ENCODE measurements around the gene LAD1. TPM values are rescaled to one million over a fixed set of nuclear protein-coding genes. Genes with fewer than 3 reads are reported as not detected.

Gene LAD1
- total and polyA plus RNA-seq, 2 donors (not counting 1 experiment from before 2014, with no cell fraction given): not detected

DNA sequence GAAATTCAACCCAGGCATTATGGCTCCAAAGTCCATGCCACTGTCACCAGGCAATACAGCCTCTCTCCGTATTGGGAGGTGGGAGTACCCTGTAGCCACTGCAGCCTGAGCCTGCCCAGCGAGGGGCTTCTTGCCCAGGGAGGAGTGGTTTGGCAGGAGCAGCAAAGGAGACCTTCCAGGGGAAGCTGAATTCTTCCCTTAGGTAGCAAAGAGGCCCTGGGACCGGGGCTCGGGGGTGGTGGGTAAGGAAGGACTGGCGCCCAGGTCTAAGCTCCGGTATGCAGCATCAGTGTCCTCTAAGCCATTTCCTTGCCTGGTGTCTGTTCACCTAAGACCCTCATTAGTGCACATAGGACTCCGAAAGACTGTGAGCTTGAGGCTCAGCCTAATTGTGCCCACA, 38.6 kb downstream of the LAD1 start:
- TF ChIP-seq EZH2 (IDR thresholded peaks at IDR 0.05; ENCODE audit: low read length, missing control alignments): no peak
- TF ChIP-seq CTCF (conservative IDR thresholded peaks at IDR 0.05 in 1 of 2, IDR thresholded peaks at IDR 0.05 in 1 of 2; ENCODE audit: low read depth in 1 of 2, low read length in 2 of 2): no peak

DNA sequence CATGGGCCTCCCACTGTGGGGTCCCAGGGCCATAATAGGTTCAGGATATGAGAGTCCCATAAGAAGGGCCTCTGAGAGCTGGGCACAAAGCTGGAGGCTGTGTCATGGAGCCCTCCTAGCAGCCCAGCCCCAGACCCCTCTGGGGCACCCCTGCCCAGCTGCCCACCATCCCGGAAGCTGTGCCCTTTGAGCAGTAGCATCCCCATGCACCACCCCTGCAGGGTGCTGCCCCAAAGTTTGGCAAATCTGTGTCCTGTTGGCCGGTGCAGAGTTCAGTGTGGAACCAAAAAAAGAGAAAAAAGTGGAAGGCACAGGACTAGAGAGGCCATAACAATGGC, 39.3 kb downstream of the LAD1 start:
- H3K79me2 ChIP-seq (ENCODE audit: control insufficient read depth, insufficient read depth, low read length): no peaks in the 10 kb centered on the region
- no peak for TF ChIP-seq EZH2 (IDR thresholded peaks at IDR 0.05; ENCODE audit: low read length, missing control alignments)
- TF ChIP-seq CTCF (conservative IDR thresholded peaks at IDR 0.05 in 1 of 2, IDR thresholded peaks at IDR 0.05 in 1 of 2; ENCODE audit: low read depth in 1 of 2, low read length in 2 of 2): no peak
- no peaks in the 10 kb centered on the region for H3K4me1 ChIP-seq (ENCODE audit: control insufficient read depth, extremely low read depth, insufficient read depth, low read length)
- H2AFZ ChIP-seq (ENCODE audit: low read length): no peak overlapping the region
- no peak overlapping the region for H3K27ac ChIP-seq (ENCODE audit: insufficient read depth, low read length)
- H3K9ac ChIP-seq (ENCODE audit: insufficient read depth, low read length): no peak overlapping the region
- H3K9me3 ChIP-seq (ENCODE audit: control insufficient read depth, insufficient read depth, low read depth, low read length): no peaks in the 10 kb centered on the region
- no peaks in the 10 kb centered on the region for H3K36me3 ChIP-seq (ENCODE audit: control insufficient read depth, insufficient read depth, low read length)
- H4K20me1 ChIP-seq (ENCODE audit: control insufficient read depth, extremely low read depth, insufficient read depth, low read length): no peaks in the 10 kb centered on the region
- peaks cover 15% of the 10 kb centered on the region for H3K27me3 ChIP-seq (ENCODE audit: control insufficient read depth, insufficient read depth, low read length)
- DNase-seq (ENCODE audit: low read depth in 2 of 2): no peak
- no peak overlapping the region for H3K4me3 ChIP-seq (replicated peaks in 1 of 4; ENCODE audit: control extremely low read depth in 1 of 4, insufficient read depth in 1 of 4, low read depth in 3 of 4, low read length in 4 of 4)
- H3K4me2 ChIP-seq (ENCODE audit: extremely low read depth, insufficient read depth, low read length): no peak overlapping the region

More for the DNA sequence above, 38.6 kb downstream of the LAD1 start:
- Histone ChIP-seq H3K27me3 (ENCODE audit: control insufficient read depth, insufficient read depth, low read length) (peaks cover 15% of the 10 kb centered on the region), H3K9me3 (ENCODE audit: control insufficient read depth, insufficient read depth, low read depth, low read length) (no peaks in the 10 kb centered on the region), H3K4me1 (ENCODE audit: control insufficient read depth, extremely low read depth, insufficient read depth, low read length) (no peaks in the 10 kb centered on the region), H3K9ac (ENCODE audit: insufficient read depth, low read length) (no peak overlapping the region), H4K20me1 (ENCODE audit: control insufficient read depth, extremely low read depth, insufficient read depth, low read length) (no peaks in the 10 kb centered on the region), H3K4me2 (ENCODE audit: extremely low read depth, insufficient read depth, low read length) (no peak overlapping the region), H3K4me3 (replicated peaks in 1 of 4; ENCODE audit: control extremely low read depth in 1 of 4, insufficient read depth in 1 of 4, low read depth in 3 of 4, low read length in 4 of 4) (no peak overlapping the region), H2AFZ (ENCODE audit: low read length) (no peak overlapping the region), H3K79me2 (ENCODE audit: control insufficient read depth, insufficient read depth, low read length) (no peaks in the 10 kb centered on the region), H3K36me3 (ENCODE audit: control insufficient read depth, insufficient read depth, low read length) (no peaks in the 10 kb centered on the region), H3K27ac (ENCODE audit: insufficient read depth, low read length) (no peak overlapping the region)
- no peak for DNase-seq (ENCODE audit: low read depth in 2 of 2)

- Histone ChIP-seq H3K27me3 (ENCODE audit: control insufficient read depth, insufficient read depth, low read length) (peaks cover 18% of the 10 kb centered on the region), H3K79me2 (ENCODE audit: control insufficient read depth, insufficient read depth, low read length) (no peaks in the 10 kb centered on the region), H3K9ac (ENCODE audit: insufficient read depth, low read length) (no peak overlapping the region), H3K4me3 (replicated peaks in 1 of 4; ENCODE audit: control extremely low read depth in 1 of 4, insufficient read depth in 1 of 4, low read depth in 3 of 4, low read length in 4 of 4) (no peak overlapping the region), H3K36me3 (ENCODE audit: control insufficient read depth, insufficient read depth, low read length) (no peaks in the 10 kb centered on the region), H2AFZ (ENCODE audit: low read length) (no peak overlapping the region), H3K4me1 (ENCODE audit: control insufficient read depth, extremely low read depth, insufficient read depth, low read length) (no peaks in the 10 kb centered on the region), H3K9me3 (ENCODE audit: control insufficient read depth, insufficient read depth, low read depth, low read length) (no peaks in the 10 kb centered on the region), H3K27ac (ENCODE audit: insufficient read depth, low read length) (no peak overlapping the region), H3K4me2 (ENCODE audit: extremely low read depth, insufficient read depth, low read length) (no peak overlapping the region), H4K20me1 (ENCODE audit: control insufficient read depth, extremely low read depth, insufficient read depth, low read length) (no peaks in the 10 kb centered on the region)
- no peak for DNase-seq (ENCODE audit: low read depth in 2 of 2)
- TF ChIP-seq EZH2 (IDR thresholded peaks at IDR 0.05; ENCODE audit: low read length, missing control alignments) (no peak), CTCF (conservative IDR thresholded peaks at IDR 0.05 in 1 of 2, IDR thresholded peaks at IDR 0.05 in 1 of 2; ENCODE audit: low read depth in 1 of 2, low read length in 2 of 2) (no peak)
Observed at GRCh38 chr1:201359031-201359872, 39.9 kb downstream of the LAD1 start.

Data from fibroblast of lung (primary cell).